IMR-90 (cell line): ENCODE results near the gene LTO1. TPM values are rescaled to one million over a fixed set of nuclear protein-coding genes. Genes with fewer than 3 reads are reported as not detected.

Experiments
- ATAC-seq: fragments of 200-7000 bp; cut with Tn5 transposase; 2 replicates; pipeline ENCODE4 v1.9.1; 2020; ENCODE audit warnings: low read depth, mild to moderate bottlenecking, moderate library complexity
- BruUV-seq: library from RNA; stranded (reverse); fragments of 400-500 nt; replicated peaks from 2 replicates; lab custom pipeline; 2021; lab: Mats Ljungman, UMichigan
- CTCF ChIA-PET: fragments of 300-600 bp; formaldehyde crosslinking; extraction: SDS; loops from one replicate; lab custom pipeline; 2021; ENCODE audit warnings: antibody characterized with exemption; lab: Yijun Ruan, JAX
- POLR2A ChIA-PET: fragments of 300-600 bp; sonication (Branson Sonifier 250); formaldehyde crosslinking; loops from one replicate; lab custom pipeline; 2022; ENCODE audit warnings: antibody characterized with exemption; ENCODE audit not compliant: unreplicated experiment; lab: Charles Lee
- DNase-seq: peaks from one replicate; pipeline ENCODE4 v3.0.0; 2013
- H2AFZ ChIP-seq: replicated peaks from 2 replicates; pipeline ENCODE3; 2013; ENCODE audit warnings: low read length, mild to moderate bottlenecking; ENCODE audit not compliant: poor library complexity
- H2AK5ac ChIP-seq: 2 replicates; pipeline ENCODE4 v1.6.1; 2013; ENCODE audit warnings: low read depth, low read length, inconsistent platforms
- H2AK9ac ChIP-seq: replicated peaks from 2 replicates; pipeline ENCODE3; 2013; ENCODE audit warnings: mild to moderate bottlenecking, low read depth, low read length, moderate library complexity; ENCODE audit not compliant: poor library complexity
- H2BK120ac ChIP-seq: 2 replicates; pipeline ENCODE4 v1.6.1; 2013; ENCODE audit warnings: low read depth, low read length, inconsistent platforms
- H2BK15ac ChIP-seq: 3 replicates; pipeline ENCODE4 v1.6.1; 2013; ENCODE audit warnings: low read depth, low read length, inconsistent platforms
- H2BK20ac ChIP-seq: 2 replicates; pipeline ENCODE4 v1.6.1; 2013; ENCODE audit warnings: low read depth, mild to moderate bottlenecking, inconsistent platforms, low read length, moderate library complexity
- H2BK5ac ChIP-seq: 2 replicates; pipeline ENCODE4 v1.6.1; 2013; ENCODE audit warnings: mild to moderate bottlenecking, low read depth, low read length, inconsistent platforms; ENCODE audit not compliant: poor library complexity, severe bottlenecking
- H3K14ac ChIP-seq: replicated peaks from 2 replicates; pipeline ENCODE4 v1.6.1; 2013; ENCODE audit warnings: low read depth, low read length, inconsistent platforms
- H3K18ac ChIP-seq: 2 replicates; pipeline ENCODE4 v1.6.1; 2013; ENCODE audit warnings: low read depth, low read length, control low read depth
- H3K23ac ChIP-seq: 2 replicates; pipeline ENCODE4 v1.6.1; 2013; ENCODE audit warnings: low read depth, low read length, inconsistent platforms
- H3K27ac ChIP-seq: 2 replicates; pipeline ENCODE4 v1.5.1; 2013; ENCODE audit warnings: mild to moderate bottlenecking, control low read depth, low read length; ENCODE audit not compliant: insufficient read depth
- H3K27me3 ChIP-seq: 2 replicates; pipeline ENCODE4 v1.6.1; 2013; ENCODE audit warnings: low read length; ENCODE audit not compliant: control insufficient read depth, insufficient read depth
- H3K36me3 ChIP-seq: 2 replicates; pipeline ENCODE4 v1.6.1; 2013; ENCODE audit warnings: low read length, mixed read lengths; ENCODE audit not compliant: control insufficient read depth, insufficient read depth
- H3K4ac ChIP-seq: 2 replicates; pipeline ENCODE4 v1.6.1; 2013; ENCODE audit warnings: low read depth, low read length, inconsistent platforms
- H3K4me1 ChIP-seq: 2 replicates; pipeline ENCODE4 v1.6.1; 2013; ENCODE audit warnings: low read length, mixed read lengths; ENCODE audit not compliant: control insufficient read depth, insufficient read depth
- H3K4me2 ChIP-seq: 2 replicates; pipeline ENCODE4 v1.6.1; 2013; ENCODE audit warnings: low read depth, mild to moderate bottlenecking, control low read depth, low read length, moderate library complexity
- H3K4me3 ChIP-seq: 2 replicates; pipeline ENCODE4 v1.5.1; 2013; ENCODE audit warnings: low read depth, mild to moderate bottlenecking, control low read depth, low read length, moderate library complexity; ENCODE audit not compliant: insufficient read depth
- H3K56ac ChIP-seq: 2 replicates; pipeline ENCODE4 v1.6.1; 2013; ENCODE audit warnings: low read length, inconsistent platforms; ENCODE audit not compliant: insufficient read depth; ENCODE audit errors: extremely low read depth
- H3K79me1 ChIP-seq, 2 experiments: 2 replicates each; pipeline ENCODE4 v1.6.1; 2013; ENCODE audit warnings: low read length in 2 of 2, inconsistent platforms in 1 of 2, low read depth in 1 of 2
- H3K9ac ChIP-seq: 2 replicates; pipeline ENCODE4 v1.6.1; 2013; ENCODE audit warnings: low read depth, low read length, control low read depth
- H3K9me1 ChIP-seq: 2 replicates; pipeline ENCODE4 v1.6.1; 2013; ENCODE audit warnings: low read length, inconsistent platforms; ENCODE audit not compliant: insufficient read depth
- H3K9me3 ChIP-seq: 2 replicates; pipeline ENCODE4 v1.6.1; 2013; ENCODE audit warnings: low read length; ENCODE audit not compliant: control insufficient read depth, insufficient read depth
- H4K20me1 ChIP-seq: 2 replicates; pipeline ENCODE4 v1.6.1; 2013; ENCODE audit warnings: low read length, inconsistent platforms; ENCODE audit not compliant: insufficient read depth
- H4K5ac ChIP-seq: 2 replicates; pipeline ENCODE4 v1.6.1; 2013; ENCODE audit warnings: mild to moderate bottlenecking, low read depth, low read length, control low read depth
- H4K8ac ChIP-seq, 2 experiments: 2 replicates each; pipeline ENCODE4 v1.6.1; 2013; ENCODE audit warnings: low read depth in 2 of 2, low read length in 2 of 2, control low read depth in 1 of 2, inconsistent platforms in 1 of 2
- H4K91ac ChIP-seq: 2 replicates; pipeline ENCODE4 v1.6.1; 2013; ENCODE audit warnings: low read depth, low read length, inconsistent platforms; ENCODE audit not compliant: insufficient read depth
- BHLHE40 ChIP-seq: fragments of 150-350 bp; IDR thresholded peaks from 2 replicates; pipeline ENCODE4 v1.6.1; 2016; ENCODE audit warnings: mild to moderate bottlenecking, low read depth, low read length
- CHD1 ChIP-seq: IDR thresholded peaks from 2 replicates; pipeline ENCODE4 v1.6.1; 2012; ENCODE audit warnings: low read depth, low read length, improper control_type of control experiment
- MAZ ChIP-seq: IDR thresholded peaks from 2 replicates; pipeline ENCODE4 v1.6.1; 2012; ENCODE audit warnings: low read depth, mild to moderate bottlenecking, low read length, improper control_type of control experiment, moderate library complexity, borderline replicate concordance
- NFE2L2 ChIP-seq: fragments of 150-350 bp; IDR thresholded peaks from 2 replicates; pipeline ENCODE4 v1.6.1; 2016; ENCODE audit warnings: low read depth, mild to moderate bottlenecking, low read length
- POLR2A ChIP-seq: IDR thresholded peaks from 2 replicates; pipeline ENCODE4 v1.6.1; 2012; ENCODE audit warnings: mild to moderate bottlenecking, low read depth, low read length
- RAD21 ChIP-seq: IDR thresholded peaks from 2 replicates; pipeline ENCODE4 v1.6.1; 2012; ENCODE audit warnings: low read length, improper control_type of control experiment
- RFX5 ChIP-seq: IDR thresholded peaks from 2 replicates; pipeline ENCODE4 v1.8.0; 2012; ENCODE audit warnings: low read depth, mild to moderate bottlenecking, low read length, moderate library complexity
- SMC3 ChIP-seq: fragments of 150-350 bp; IDR thresholded peaks from 2 replicates; pipeline ENCODE4 v1.6.1; 2016; ENCODE audit warnings: low read depth, mild to moderate bottlenecking, antibody characterized with exemption, low read length, moderate library complexity
- WGBS, 2 experiments: methylation state at CpG; one replicate each; pipeline versions ENCODE4 v1.1.5 to v1.1.7; 2013; ENCODE audit warnings: missing lambda C conversion rate in 2 of 2; ENCODE audit not compliant: insufficient read length in 1 of 2; ENCODE audit errors: extremely low coverage in 2 of 2; 5-methylcytosine and 5-hydroxymethylcytosine counted together
- dilution Hi-C: fragments of 300-500 bp; cut with HindIII; formaldehyde crosslinking; loops from one replicate; pipeline ENCODE4 v1.14.3; 2018; ENCODE audit warnings: low sequenced_read_pairs; ENCODE audit not compliant: unreplicated experiment
- in situ Hi-C: fragments of 300-500 bp; cut with MboI; formaldehyde crosslinking; loops from 3 replicates; pipeline ENCODE4 v1.14.3; 2019; ENCODE audit warnings: low sequenced_read_pairs, inconsistent platforms, mixed read lengths
- intact Hi-C: fragments of 100-400 bp; cut with micrococcal nuclease; formaldehyde crosslinking; loops from 2 replicates; pipeline ENCODE4 v1.10.0; 2022
- polyA plus RNA-seq, 3 experiments: library from polyadenylated mRNA; depleted of rRNA; stranded (reverse); fragments of >200 nt; gene quantifications; 2 replicates each; pipeline ENCODE4 v1.2.3, GENCODE V29; 2012; ENCODE audit warnings: low replicate concordance in 1 of 3
- total RNA-seq: library from RNA; depleted of rRNA; stranded (reverse); fragments of >200 nt; gene quantifications from 2 replicates; pipeline ENCODE4 v1.2.3, GENCODE V29; 2012
- TF ChIP-seq, protein P1 (sequence below): fragments of 150-350 bp; IDR thresholded peaks from 2 replicates; pipeline ENCODE4 v1.6.1; 2017; ENCODE audit warnings: mild to moderate bottlenecking, antibody characterized with exemption, low read length, low read depth
- TF ChIP-seq, protein P2 (sequence below): conservative IDR thresholded peaks from 2 replicates; pipeline ENCODE4 v1.5.1; 2012; ENCODE audit warnings: mild to moderate bottlenecking, low read depth, low read length, improper control_type of control experiment

The LTO1 gene
- total and polyA plus RNA-seq, 2 of the 4 experiments (the other 2 are of a cell fraction): 8.2 to 23.5 TPM

DNA sequence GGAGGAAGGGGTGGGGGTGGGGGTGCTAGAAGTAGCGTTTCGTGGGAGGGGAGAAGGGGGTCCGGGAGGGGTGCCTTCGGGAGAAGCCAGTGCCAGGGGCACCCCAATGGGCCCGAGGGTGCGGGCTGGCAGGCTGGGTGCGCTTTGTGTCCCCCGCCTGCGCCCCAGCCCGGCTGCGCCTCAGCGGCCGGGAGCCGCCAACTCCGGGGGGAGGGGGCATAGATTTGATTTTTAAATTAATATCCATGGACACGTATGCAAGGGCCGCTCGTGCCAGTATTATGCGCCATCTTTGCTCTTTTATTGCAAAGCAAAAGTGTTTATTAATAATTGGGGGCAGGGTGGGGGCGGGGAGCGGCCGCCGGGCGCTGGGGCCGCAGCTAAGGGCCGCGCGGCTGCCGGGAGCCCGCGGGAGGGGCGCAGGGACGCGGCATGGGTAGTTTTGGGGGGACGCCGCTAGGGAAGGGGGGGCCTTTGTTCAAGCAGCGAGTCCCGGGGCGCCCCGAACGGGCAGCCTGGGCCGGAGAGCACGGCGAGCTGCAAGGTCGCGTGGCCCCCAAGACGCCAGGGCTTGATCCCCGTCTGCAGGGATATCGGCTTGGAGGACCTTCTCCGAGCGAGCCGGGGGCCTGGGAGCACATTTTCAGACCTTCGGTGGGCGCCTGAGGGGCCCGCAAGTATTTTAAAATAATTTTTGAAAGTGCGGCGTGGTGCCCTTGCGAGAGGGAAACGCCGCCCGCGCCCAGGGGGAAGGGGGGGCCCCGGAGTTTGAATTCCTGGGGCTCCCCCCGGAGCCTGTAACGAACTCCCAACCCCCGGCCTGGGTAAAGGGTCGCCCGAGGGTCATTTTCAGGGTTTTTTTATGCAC, 33.2 kb downstream of the LTO1 start (continued):
- no peak for TF ChIP-seq RAD21
- TF ChIP-seq POLR2A: 0 out of 2 replicates have a peak, but pooled peaks have one; percentile 20
- no peak for TF ChIP-seq CHD1

DNA sequence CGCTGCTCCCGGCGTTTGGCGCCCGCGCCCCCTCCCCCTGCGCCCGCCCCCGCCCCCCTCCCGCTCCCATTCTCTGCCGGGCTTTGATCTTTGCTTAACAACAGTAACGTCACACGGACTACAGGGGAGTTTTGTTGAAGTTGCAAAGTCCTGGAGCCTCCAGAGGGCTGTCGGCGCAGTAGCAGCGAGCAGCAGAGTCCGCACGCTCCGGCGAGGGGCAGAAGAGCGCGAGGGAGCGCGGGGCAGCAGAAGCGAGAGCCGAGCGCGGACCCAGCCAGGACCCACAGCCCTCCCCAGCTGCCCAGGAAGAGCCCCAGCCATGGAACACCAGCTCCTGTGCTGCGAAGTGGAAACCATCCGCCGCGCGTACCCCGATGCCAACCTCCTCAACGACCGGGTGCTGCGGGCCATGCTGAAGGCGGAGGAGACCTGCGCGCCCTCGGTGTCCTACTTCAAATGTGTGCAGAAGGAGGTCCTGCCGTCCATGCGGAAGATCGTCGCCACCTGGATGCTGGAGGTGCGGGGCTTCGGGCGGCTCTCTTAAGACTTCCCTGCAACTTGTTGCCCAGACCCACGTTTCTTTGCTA, 34.1 kb downstream of the LTO1 start, which contains the start of gene CCND1:
Gene CCND1, plus strand, starts transcription at position 162 of the 587 bp plus-strand sequence. Its CDS starts 158 bp downstream, at position 320.
- H2BK5ac ChIP-seq: peak within 1 kb of the TSS; percentile 98
- H3K36me3 ChIP-seq: peaks cover 26% of the 10 kb centered on the region
- peak within 1 kb of the TSS; percentile 97 for H2AK5ac ChIP-seq
- peak within 1 kb of the TSS; percentile 92 to 99 for H4K8ac ChIP-seq
- peak within 1 kb of the TSS; percentile 88 for H3K4me2 ChIP-seq
- BruUV-seq: TSS peak; percentile 91
- H3K9ac ChIP-seq: peak within 1 kb of the TSS; percentile 100
- H3K9me1 ChIP-seq: peaks cover 3% of the 10 kb centered on the region; the same call in 1 of the 2 replicates
- peak within 1 kb of the TSS; percentile 85 for H2AFZ ChIP-seq
- DNase-seq: peak; percentile 94
- peak within 1 kb of the TSS; percentile 96 for H2AK9ac ChIP-seq
- no peaks in the 10 kb centered on the region for H3K27me3 ChIP-seq
- in situ Hi-C loops (loop anchor here (5.0 kb wide), 1 partner anchor 339 kb away; no protein-coding TSS in a partner anchor), intact Hi-C loops (loop anchor here (1.0 to 10.0 kb wide), 7 partner anchors 144 to 736 kb away; partner anchors contain the start of genes IGHMBP2 and MRPL21), dilution Hi-C loops (no loop called here)
- peak within 1 kb of the TSS; percentile 98 for H3K27ac ChIP-seq
- peak within 1 kb of the TSS; percentile 98 for H3K4ac ChIP-seq
- H2BK120ac ChIP-seq: peak within 1 kb of the TSS; percentile 91
- peak within 1 kb of the TSS; percentile 84 for H2BK20ac ChIP-seq
- CTCF ChIA-PET: interaction anchor here (0.5 kb wide), 1 partner anchor 294 kb away, joined by 3 read pairs; no protein-coding TSS in a partner anchor
- H3K14ac ChIP-seq: peak within 1 kb of the TSS; percentile 100
- peaks cover 22% of the 10 kb centered on the region for H3K4me1 ChIP-seq
- H4K91ac ChIP-seq: peak within 1 kb of the TSS; percentile 97
- peak within 1 kb of the TSS; percentile 92 for H3K18ac ChIP-seq
- peaks cover 40% of the 10 kb centered on the region for H4K20me1 ChIP-seq
- WGBS, 2 experiments: 0% methylated on average over 19 of the region's 49 CpGs; no CpG with 5 or more reads in 1 of the 2 experiments
- peak within 1 kb of the TSS; percentile 76; the same call in 2 of the 3 replicates for H2BK15ac ChIP-seq
- peak; percentile 31 for ATAC-seq
- H3K56ac ChIP-seq: peak within 1 kb of the TSS; percentile 94
- H3K23ac ChIP-seq: peak within 1 kb of the TSS; percentile 99
- H3K4me3 ChIP-seq: peak within 1 kb of the TSS; percentile 98
- POLR2A ChIA-PET: interaction anchor here (1.5 kb wide), 1 partner anchor 343 kb away, joined by 4 read pairs; no protein-coding TSS in a partner anchor
- peaks cover 7 to 49% of the 10 kb centered on the region in 2 experiments; a peak in 2 of 4 replicates for H3K79me1 ChIP-seq
- H3K9me3 ChIP-seq: no peaks in the 10 kb centered on the region
- H4K5ac ChIP-seq: peak within 1 kb of the TSS; percentile 81
- TF ChIP-seq, protein P1, sequence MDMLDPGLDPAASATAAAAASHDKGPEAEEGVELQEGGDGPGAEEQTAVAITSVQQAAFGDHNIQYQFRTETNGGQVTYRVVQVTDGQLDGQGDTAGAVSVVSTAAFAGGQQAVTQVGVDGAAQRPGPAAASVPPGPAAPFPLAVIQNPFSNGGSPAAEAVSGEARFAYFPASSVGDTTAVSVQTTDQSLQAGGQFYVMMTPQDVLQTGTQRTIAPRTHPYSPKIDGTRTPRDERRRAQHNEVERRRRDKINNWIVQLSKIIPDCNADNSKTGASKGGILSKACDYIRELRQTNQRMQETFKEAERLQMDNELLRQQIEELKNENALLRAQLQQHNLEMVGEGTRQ: no peak
- TF ChIP-seq MAZ (peak; percentile 64; the same call in 1 of the 2 replicates), BHLHE40 (0 out of 2 replicates have a peak, but pooled peaks have one; percentile 9), CHD1 (peak; percentile 79; the same call in 1 of the 2 replicates), SMC3 (peak; percentile 52), RAD21 (peak; percentile 60), NFE2L2 (peak; percentile 11; the same call in 1 of the 2 replicates), POLR2A (peak; percentile 99), RFX5 (peak; percentile 94)
- TF ChIP-seq, protein P2, sequence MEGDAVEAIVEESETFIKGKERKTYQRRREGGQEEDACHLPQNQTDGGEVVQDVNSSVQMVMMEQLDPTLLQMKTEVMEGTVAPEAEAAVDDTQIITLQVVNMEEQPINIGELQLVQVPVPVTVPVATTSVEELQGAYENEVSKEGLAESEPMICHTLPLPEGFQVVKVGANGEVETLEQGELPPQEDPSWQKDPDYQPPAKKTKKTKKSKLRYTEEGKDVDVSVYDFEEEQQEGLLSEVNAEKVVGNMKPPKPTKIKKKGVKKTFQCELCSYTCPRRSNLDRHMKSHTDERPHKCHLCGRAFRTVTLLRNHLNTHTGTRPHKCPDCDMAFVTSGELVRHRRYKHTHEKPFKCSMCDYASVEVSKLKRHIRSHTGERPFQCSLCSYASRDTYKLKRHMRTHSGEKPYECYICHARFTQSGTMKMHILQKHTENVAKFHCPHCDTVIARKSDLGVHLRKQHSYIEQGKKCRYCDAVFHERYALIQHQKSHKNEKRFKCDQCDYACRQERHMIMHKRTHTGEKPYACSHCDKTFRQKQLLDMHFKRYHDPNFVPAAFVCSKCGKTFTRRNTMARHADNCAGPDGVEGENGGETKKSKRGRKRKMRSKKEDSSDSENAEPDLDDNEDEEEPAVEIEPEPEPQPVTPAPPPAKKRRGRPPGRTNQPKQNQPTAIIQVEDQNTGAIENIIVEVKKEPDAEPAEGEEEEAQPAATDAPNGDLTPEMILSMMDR: peak; percentile 46
